ENCODE results near the gene C10orf143. TPM values are rescaled to one million over a fixed set of nuclear protein-coding genes. Genes with fewer than 3 reads are reported as not detected.
"Not testable (repeated sequence)": the region's sequence is repeated elsewhere in the genome, so short reads cannot be mapped to it uniquely, and the experiment has no call there.

Gene C10orf143
- total RNA-seq, 1 donor from 2014 or later: 2.5 TPM

GRCh38 chr10:130105724-130106123, 4.9 kb downstream of the C10orf143 start:
- H3K4me1 Mint-ChIP-seq: peaks cover 30% of the 10 kb centered on the region
- H3K36me3 Mint-ChIP-seq (ENCODE audit: low read depth): peaks cover 9% of the 10 kb centered on the region
- no peaks in the 10 kb centered on the region for H3K9me3 Mint-ChIP-seq
- H3K27me3 Mint-ChIP-seq: no peaks in the 10 kb centered on the region
- H3K27ac Mint-ChIP-seq: no peak overlapping the region
- intact Hi-C loops (cut with micrococcal nuclease): loop anchor here (5.0 kb wide), 1 partner anchor 128 kb away; no protein-coding TSS in a partner anchor
- no peak overlapping the region for H3K4me3 Mint-ChIP-seq
- no peak for DNase-seq

GRCh38 chr10:130099344-130099743, 11.3 kb downstream of the C10orf143 start:
- H3K4me3 Mint-ChIP-seq: no peak overlapping the region
- no peak overlapping the region for H3K27ac Mint-ChIP-seq
- intact Hi-C loops (cut with micrococcal nuclease): no loop called here
- no peaks in the 10 kb centered on the region for H3K9me3 Mint-ChIP-seq
- H3K4me1 Mint-ChIP-seq: peaks cover 1% of the 10 kb centered on the region
- peaks cover 3% of the 10 kb centered on the region for H3K36me3 Mint-ChIP-seq (ENCODE audit: low read depth)
- H3K27me3 Mint-ChIP-seq: no peaks in the 10 kb centered on the region
- no peak for DNase-seq

- intact Hi-C loops (cut with micrococcal nuclease); H3K27me3 Mint-ChIP-seq; H3K27ac Mint-ChIP-seq; H3K4me3 Mint-ChIP-seq; DNase-seq; H3K4me1 Mint-ChIP-seq: not testable (repeated sequence)
- Mint-ChIP-seq H3K36me3 (ENCODE audit: low read depth) (peaks cover 12% of the 10 kb centered on the region), H3K9me3 (peaks cover 19% of the 10 kb centered on the region)
Observed at GRCh38 chr10:130090565-130090964, 20.1 kb downstream of the C10orf143 start.

GRCh38 chr10:130080461-130080814, 30.2 kb downstream of the C10orf143 start:
- Mint-ChIP-seq H3K36me3 (ENCODE audit: low read depth) (no peaks in the 10 kb centered on the region), H3K4me3 (no peak overlapping the region), H3K27me3 (peaks cover 4% of the 10 kb centered on the region), H3K4me1 (no peaks in the 10 kb centered on the region), H3K27ac (no peak overlapping the region), H3K9me3 (no peaks in the 10 kb centered on the region)
- DNase-seq: no peak
- intact Hi-C loops (cut with micrococcal nuclease): no loop called here

GRCh38 chr10:130079614-130080460, 30.8 kb downstream of the C10orf143 start:
- Mint-ChIP-seq H3K27ac (no peak overlapping the region), H3K27me3 (peaks cover 4% of the 10 kb centered on the region), H3K4me3 (no peak overlapping the region), H3K4me1 (no peaks in the 10 kb centered on the region), H3K36me3 (ENCODE audit: low read depth) (no peaks in the 10 kb centered on the region), H3K9me3 (no peaks in the 10 kb centered on the region)
- DNase-seq: no peak
- intact Hi-C loops (cut with micrococcal nuclease): no loop called here

GRCh38 chr10:130078120-130078519, 32.5 kb downstream of the C10orf143 start:
- Mint-ChIP-seq H3K9me3 (no peaks in the 10 kb centered on the region), H3K4me1 (no peaks in the 10 kb centered on the region), H3K27me3 (peaks cover 4% of the 10 kb centered on the region), H3K27ac (no peak overlapping the region), H3K4me3 (no peak overlapping the region), H3K36me3 (ENCODE audit: low read depth) (no peaks in the 10 kb centered on the region)
- no peak for DNase-seq
- intact Hi-C loops (cut with micrococcal nuclease): no loop called here

GRCh38 chr10:130076681-130077080, 33.9 kb downstream of the C10orf143 start:
- H3K27ac Mint-ChIP-seq: no peak overlapping the region
- H3K4me1 Mint-ChIP-seq: no peaks in the 10 kb centered on the region
- H3K4me3 Mint-ChIP-seq: no peak overlapping the region
- no peaks in the 10 kb centered on the region for H3K36me3 Mint-ChIP-seq (ENCODE audit: low read depth)
- intact Hi-C loops (cut with micrococcal nuclease): no loop called here
- DNase-seq: no peak
- no peaks in the 10 kb centered on the region for H3K27me3 Mint-ChIP-seq
- no peaks in the 10 kb centered on the region for H3K9me3 Mint-ChIP-seq

GRCh38 chr10:130074639-130075038, 36.0 kb downstream of the C10orf143 start:
- intact Hi-C loops (cut with micrococcal nuclease): no loop called here
- Mint-ChIP-seq H3K36me3 (ENCODE audit: low read depth) (no peaks in the 10 kb centered on the region), H3K27me3 (no peaks in the 10 kb centered on the region), H3K4me3 (no peak overlapping the region), H3K4me1 (no peaks in the 10 kb centered on the region), H3K9me3 (no peaks in the 10 kb centered on the region), H3K27ac (no peak overlapping the region)
- no peak for DNase-seq

- DNase-seq: no peak
- intact Hi-C loops (cut with micrococcal nuclease): no loop called here
- H3K9me3 Mint-ChIP-seq: no peaks in the 10 kb centered on the region
- no peak overlapping the region for H3K4me3 Mint-ChIP-seq
- H3K27me3 Mint-ChIP-seq: no peaks in the 10 kb centered on the region
- H3K36me3 Mint-ChIP-seq (ENCODE audit: low read depth): no peaks in the 10 kb centered on the region
- H3K4me1 Mint-ChIP-seq: no peaks in the 10 kb centered on the region
- no peak overlapping the region for H3K27ac Mint-ChIP-seq
Observed at GRCh38 chr10:130073912-130074311, 36.7 kb downstream of the C10orf143 start.

GRCh38 chr10:130072247-130072646, 38.4 kb downstream of the C10orf143 start:
- no peak for DNase-seq
- Mint-ChIP-seq H3K36me3 (ENCODE audit: low read depth) (no peaks in the 10 kb centered on the region), H3K27ac (no peak overlapping the region), H3K4me3 (no peak overlapping the region), H3K4me1 (no peaks in the 10 kb centered on the region), H3K9me3 (no peaks in the 10 kb centered on the region), H3K27me3 (no peaks in the 10 kb centered on the region)
- intact Hi-C loops (cut with micrococcal nuclease): no loop called here

- intact Hi-C loops (cut with micrococcal nuclease): no loop called here
- no peaks in the 10 kb centered on the region for H3K9me3 Mint-ChIP-seq
Observed at GRCh38 chr10:130067893-130068292, 42.7 kb downstream of the C10orf143 start.

GRCh38 chr10:130066743-130067142, 43.9 kb downstream of the C10orf143 start:
- Mint-ChIP-seq H3K27me3 (no peaks in the 10 kb centered on the region), H3K4me3 (no peak overlapping the region), H3K4me1 (no peaks in the 10 kb centered on the region), H3K36me3 (ENCODE audit: low read depth) (no peaks in the 10 kb centered on the region), H3K27ac (no peak overlapping the region), H3K9me3 (no peaks in the 10 kb centered on the region)
- intact Hi-C loops (cut with micrococcal nuclease): no loop called here
- DNase-seq: no peak

More at GRCh38 chr10:130067893-130068292, 42.7 kb downstream of the C10orf143 start:
- Mint-ChIP-seq H3K4me1 (no peaks in the 10 kb centered on the region), H3K4me3 (no peak overlapping the region), H3K27me3 (no peaks in the 10 kb centered on the region), H3K36me3 (ENCODE audit: low read depth) (no peaks in the 10 kb centered on the region), H3K27ac (no peak overlapping the region)
- no peak for DNase-seq

GRCh38 chr10:130065251-130065650, 45.4 kb downstream of the C10orf143 start:
- Mint-ChIP-seq H3K27me3 (no peaks in the 10 kb centered on the region), H3K27ac (no peak overlapping the region), H3K9me3 (no peaks in the 10 kb centered on the region), H3K4me3 (no peak overlapping the region), H3K36me3 (ENCODE audit: low read depth) (no peaks in the 10 kb centered on the region), H3K4me1 (no peaks in the 10 kb centered on the region)
- intact Hi-C loops (cut with micrococcal nuclease): no loop called here
- no peak for DNase-seq

GRCh38 chr10:130064783-130065182, 45.8 kb downstream of the C10orf143 start:
- no peak for DNase-seq
- no peak overlapping the region for H3K4me3 Mint-ChIP-seq
- intact Hi-C loops (cut with micrococcal nuclease): no loop called here
- H3K27ac Mint-ChIP-seq: no peak overlapping the region
- H3K4me1 Mint-ChIP-seq: no peaks in the 10 kb centered on the region
- no peaks in the 10 kb centered on the region for H3K27me3 Mint-ChIP-seq
- H3K9me3 Mint-ChIP-seq: no peaks in the 10 kb centered on the region
- H3K36me3 Mint-ChIP-seq (ENCODE audit: low read depth): no peaks in the 10 kb centered on the region

GRCh38 chr10:130062976-130063375, 47.7 kb downstream of the C10orf143 start:
- DNase-seq: no peak
- H3K27me3 Mint-ChIP-seq: no peaks in the 10 kb centered on the region
- H3K4me1 Mint-ChIP-seq: no peaks in the 10 kb centered on the region
- H3K4me3 Mint-ChIP-seq: no peak overlapping the region
- intact Hi-C loops (cut with micrococcal nuclease): no loop called here
- no peaks in the 10 kb centered on the region for H3K36me3 Mint-ChIP-seq (ENCODE audit: low read depth)
- H3K27ac Mint-ChIP-seq: no peak overlapping the region
- no peaks in the 10 kb centered on the region for H3K9me3 Mint-ChIP-seq

Measured in activated CD4-positive, alpha-beta T cell treated with anti-CD3 and anti-CD28 coated beads, Interleukin-2, amount 10 ng/mL, durations not matched to agents 24 days and 14 days (primary cell).